Dermis lymphatic vessel endothelial cell (primary cell): Measurements from ENCODE around the gene IRF2BP1. TPM values are rescaled to one million over a fixed set of nuclear protein-coding genes. Genes with fewer than 3 reads are reported as not detected.

Experiments used
- total RNA-seq: library from RNA; depleted of rRNA; stranded (reverse); fragments of >200 nt; gene quantifications from 2 replicates; pipeline ENCODE4 v1.2.1, GENCODE V29; 2014

IRF2BP1 gene
- 16.6 and 18.0 TPM in 2 replicates for total RNA-seq

GRCh38 chr19:45885556-45886426, at the start of gene IRF2BP1:
TSS of gene IRF2BP1 (minus strand) at chr19:45886141. CDS start at chr19:45885774, 367 bp downstream.

GRCh38 chr19:45913874-45914830, 28.2 kb upstream of the IRF2BP1 start, which contains the start of gene NANOS2:
TSS of gene NANOS2 (minus strand) at chr19:45914778. CDS start at chr19:45914693, 85 bp downstream.

GRCh38 chr19:45901912-45902650, 16.1 kb upstream of the IRF2BP1 start, which contains the start of gene MYPOP:
TSS of gene MYPOP (minus strand) at chr19:45902613. CDS start at chr19:45901773, 840 bp downstream.

GRCh38 chr19:45863840-45864628, 21.9 kb downstream of the IRF2BP1 start, which contains the start of gene FOXA3:
TSS of gene FOXA3 (plus strand) at chr19:45864326. CDS start at chr19:45864457, 131 bp downstream.

GRCh38 chr19:45862564-45863334, 23.2 kb downstream of the IRF2BP1 start, which contains the start of gene SYMPK:
TSS of gene SYMPK (minus strand) at chr19:45863147. CDS start at chr19:45854495, 8,652 bp downstream.

Other genes starting within 250 kb of the IRF2BP1 start
- 12.8 and 15.8 TPM in 2 replicates for gene EML2, start 246.7 kb downstream of the IRF2BP1 start, total RNA-seq
- under 0.01 TPM in 2 replicates for gene GIPR, start 217.9 kb downstream of the IRF2BP1 start, total RNA-seq
- 272 and 414 TPM in 2 replicates for gene SNRPD2, start 194.2 kb downstream of the IRF2BP1 start, total RNA-seq
- 5.2 and 8.1 TPM in 2 replicates for gene QPCTL, start 193.5 kb downstream of the IRF2BP1 start, total RNA-seq
- 3.5 and 4.8 TPM in 2 replicates for gene FBXO46, start 155.2 kb downstream of the IRF2BP1 start, total RNA-seq
- not detected in 2 replicates for gene MEIOSIN, start 152.7 kb downstream of the IRF2BP1 start, total RNA-seq
- 4.1 and 4.6 TPM in 2 replicates for gene SIX5, start 116.9 kb downstream of the IRF2BP1 start, total RNA-seq
- gene DMPK, start 103.7 kb downstream of the IRF2BP1 start, total RNA-seq = 5.6 and 6.1 TPM in 2 replicates
- 19.3 and 21.1 TPM in 2 replicates for gene DMWD, start 93.3 kb downstream of the IRF2BP1 start, total RNA-seq
- under 0.01 and 0.11 TPM in 2 replicates for gene RSPH6A, start 70.8 kb downstream of the IRF2BP1 start, total RNA-seq
- 24.0 and 24.1 TPM in 2 replicates for gene SYMPK, start 23.0 kb downstream of the IRF2BP1 start, total RNA-seq
- 0.09 TPM in 1 of 2 replicates, not detected in the other for gene FOXA3, start 21.8 kb downstream of the IRF2BP1 start, total RNA-seq
- 0.76 and 0.86 TPM in 2 replicates for gene MYPOP, start 16.5 kb upstream of the IRF2BP1 start, total RNA-seq
- gene NANOS2, start 28.6 kb upstream of the IRF2BP1 start, total RNA-seq = not detected in 2 replicates
- gene NOVA2, start 87.7 kb upstream of the IRF2BP1 start, total RNA-seq = 3.7 and 6.4 TPM in 2 replicates
- 3.6 and 5.6 TPM in 2 replicates for gene CCDC61, start 109.3 kb upstream of the IRF2BP1 start, total RNA-seq
- not detected in 2 replicates for gene PGLYRP1, start 136.9 kb upstream of the IRF2BP1 start, total RNA-seq
- not detected in 2 replicates for gene IGFL4, start 154.9 kb upstream of the IRF2BP1 start, total RNA-seq
- gene IGFL3, start 238.5 kb upstream of the IRF2BP1 start, total RNA-seq = not detected in 2 replicates